GM19438 (cell line): Measurements from ENCODE around the gene FMN2.

ENCODE experiments used
- ATAC-seq: cut with Tn5 transposase; IDR thresholded peaks from one replicate; pipeline ENCODE4 v1.9.1; 2021; ENCODE audit warnings: low read depth; ENCODE audit not compliant: unreplicated experiment

Gene FMN2

GRCh38 chr1:240091614-240092300, at the start of gene FMN2:
Gene FMN2, plus strand, starts transcription at chr1:240091883. Its CDS starts 227 bp downstream, at chr1:240092110.
- ATAC-seq, result no peak

DNA sequence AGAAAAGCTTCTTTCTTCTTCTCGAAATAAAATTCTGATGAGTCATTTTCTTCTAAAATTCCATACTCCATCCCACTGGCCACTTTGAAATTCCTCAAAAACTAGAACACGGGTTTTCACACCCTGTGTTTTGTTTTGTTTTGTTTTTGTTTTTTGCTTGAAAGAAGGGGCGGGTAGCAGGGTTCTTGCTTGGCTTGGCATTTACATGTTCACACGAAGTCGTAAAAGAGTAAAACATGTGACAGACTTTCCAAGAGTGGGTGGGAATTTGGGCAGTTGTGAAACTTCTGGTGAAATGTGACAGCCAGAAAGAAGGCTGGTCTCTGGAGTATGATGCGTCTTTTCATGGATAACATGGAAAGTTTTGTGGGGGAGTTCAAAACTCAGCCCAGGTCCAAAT, 47.1 kb upstream of the FMN2 start:
- ATAC-seq, result no peak

- no peak for ATAC-seq
Measured at GRCh38 chr1:240046000-240046399, 45.7 kb upstream of the FMN2 start.

DNA sequence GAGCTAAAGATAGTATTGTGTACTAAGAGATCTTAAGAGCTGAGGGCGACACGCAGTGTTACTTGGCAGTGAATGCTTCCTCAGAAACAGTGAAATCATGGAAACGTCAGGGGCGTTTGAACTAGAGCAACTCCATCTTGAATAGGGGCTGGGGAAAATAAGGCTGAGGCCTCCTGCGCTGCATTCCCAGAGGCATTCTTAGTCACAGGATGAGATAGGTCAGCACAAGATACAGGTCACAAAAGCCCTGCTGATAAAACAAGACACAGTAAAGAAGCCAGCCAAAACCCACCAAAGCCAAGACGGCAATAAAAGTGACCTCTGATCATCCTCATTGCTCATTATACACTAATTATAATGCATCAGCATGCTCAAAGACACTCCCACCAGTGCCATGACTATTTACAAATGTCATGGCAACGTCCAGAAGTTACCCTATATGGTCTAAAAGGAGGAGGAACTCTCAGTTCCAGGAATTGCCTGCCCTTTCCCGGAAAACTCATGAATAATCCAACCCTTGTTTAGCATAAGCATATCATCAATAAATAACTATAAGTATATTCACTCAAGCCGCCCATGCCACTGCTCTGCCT, 37.5 kb upstream of the FMN2 start:
- ATAC-seq, result no peak

- ATAC-seq, result no peak
Measured at GRCh38 chr1:240055936-240056335, 35.7 kb upstream of the FMN2 start.

- ATAC-seq, result no peak
Measured at GRCh38 chr1:240056350-240056749, 35.3 kb upstream of the FMN2 start.

DNA sequence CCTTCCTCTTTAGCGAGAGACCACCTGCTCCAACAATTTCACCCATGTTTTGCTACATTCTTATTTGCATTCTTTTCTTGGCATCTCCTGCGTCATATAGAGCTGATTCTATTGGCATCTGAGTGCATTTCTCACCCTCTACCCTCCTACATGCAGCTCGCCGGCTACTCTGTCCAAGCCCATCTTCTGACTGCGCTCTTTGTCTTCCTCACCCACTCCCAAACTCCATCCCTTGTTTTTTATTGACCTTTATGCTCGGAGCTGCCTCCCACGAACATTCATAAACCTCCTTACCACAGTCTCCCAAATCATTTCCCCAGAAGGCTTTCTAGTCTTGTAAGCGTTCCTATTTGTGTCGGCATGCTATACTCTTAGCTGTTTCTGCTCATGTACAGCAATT, 33.6 kb upstream of the FMN2 start:
- no peak for ATAC-seq

- no peak for ATAC-seq
Measured at GRCh38 chr1:240068961-240069360, 22.7 kb upstream of the FMN2 start.

DNA sequence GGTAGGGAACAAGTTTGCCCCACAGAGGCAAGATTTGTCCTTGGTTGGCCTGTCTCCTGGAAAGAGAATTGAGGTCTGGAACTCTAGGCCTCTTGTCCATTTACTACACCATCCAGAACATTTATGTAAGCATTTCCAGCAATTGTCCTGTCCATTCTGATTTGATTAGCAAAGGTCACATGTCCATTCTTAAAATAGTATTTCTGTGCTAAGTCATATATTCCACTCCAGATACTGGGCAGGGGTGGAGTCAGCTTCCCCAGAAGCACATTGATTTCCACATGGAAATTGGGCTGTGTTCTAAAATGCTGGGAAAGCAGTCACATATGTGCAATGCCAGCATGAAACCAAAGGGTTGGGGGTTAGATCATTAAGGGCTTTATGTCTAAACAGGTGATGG, 21.5 kb upstream of the FMN2 start:
- ATAC-seq, result no peak

- ATAC-seq, result no peak
Measured at GRCh38 chr1:240073097-240073496, 18.6 kb upstream of the FMN2 start.

- no peak for ATAC-seq
Measured at GRCh38 chr1:240074422-240074821, 17.3 kb upstream of the FMN2 start.

GRCh38 chr1:240074908-240075307, 16.8 kb upstream of the FMN2 start:
- ATAC-seq, result no peak

DNA sequence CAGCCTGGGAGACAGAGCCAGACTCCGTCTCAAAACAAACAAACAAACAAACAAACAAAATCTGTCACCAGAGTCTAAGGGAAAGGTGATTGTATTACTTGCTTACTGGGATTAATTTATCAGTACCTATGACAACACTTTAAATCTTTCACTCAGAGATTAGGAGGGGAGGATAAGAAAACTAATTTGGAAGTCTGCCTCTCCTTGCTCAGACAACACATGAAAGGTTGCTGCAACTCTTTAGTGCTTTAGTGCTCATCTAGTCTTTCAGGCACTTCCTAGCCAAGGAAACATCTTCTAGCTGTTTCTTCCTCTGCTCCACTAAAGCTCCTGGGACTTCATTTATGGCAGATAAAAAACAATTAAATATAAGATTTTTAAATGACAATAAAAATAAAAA, 7.3 kb upstream of the FMN2 start:
- ATAC-seq, result no peak

- no peak for ATAC-seq
Measured at GRCh38 chr1:240084749-240085148, 6.9 kb upstream of the FMN2 start.

GRCh38 chr1:240086726-240087125, 5.0 kb upstream of the FMN2 start:
- ATAC-seq, result no peak

- ATAC-seq, result no peak
Measured at GRCh38 chr1:240090014-240090413, 1.7 kb upstream of the FMN2 start.

GRCh38 chr1:240090957-240091600, 604 bp upstream of the FMN2 start:
- ATAC-seq, result no peak

DNA sequence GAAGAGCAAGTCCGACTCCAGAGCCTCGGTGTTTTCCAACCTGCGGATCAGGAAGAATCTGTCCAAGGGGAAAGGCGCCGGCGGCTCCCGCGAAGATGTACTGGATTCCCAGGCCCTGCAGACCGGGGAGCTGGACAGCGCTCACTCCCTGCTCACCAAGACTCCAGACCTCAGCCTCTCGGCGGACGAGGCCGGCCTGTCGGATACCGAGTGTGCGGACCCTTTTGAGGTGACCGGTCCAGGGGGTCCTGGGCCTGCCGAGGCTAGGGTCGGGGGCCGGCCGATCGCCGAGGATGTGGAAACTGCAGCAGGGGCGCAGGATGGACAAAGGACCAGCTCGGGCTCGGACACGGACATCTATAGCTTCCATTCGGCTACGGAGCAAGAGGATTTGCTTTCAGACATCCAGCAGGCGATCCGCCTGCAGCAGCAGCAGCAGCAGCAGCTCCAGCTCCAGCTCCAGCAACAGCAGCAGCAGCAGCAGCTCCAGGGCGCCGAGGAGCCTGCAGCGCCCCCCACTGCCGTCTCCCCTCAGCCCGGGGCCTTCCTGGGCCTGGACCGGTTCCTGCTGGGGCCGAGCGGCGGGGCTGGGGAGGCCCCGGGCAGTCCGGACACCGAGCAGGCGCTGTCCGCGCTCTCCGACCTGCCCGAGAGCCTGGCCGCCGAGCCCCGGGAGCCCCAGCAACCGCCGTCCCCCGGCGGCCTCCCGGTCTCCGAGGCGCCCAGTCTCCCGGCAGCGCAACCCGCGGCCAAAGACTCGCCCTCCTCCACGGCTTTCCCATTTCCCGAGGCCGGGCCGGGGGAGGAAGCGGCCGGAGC, 827 bp downstream of the FMN2 start:
- ATAC-seq, result no peak

GRCh38 chr1:240093120-240093961, 1.7 kb downstream of the FMN2 start:
- ATAC-seq, result no peak

DNA sequence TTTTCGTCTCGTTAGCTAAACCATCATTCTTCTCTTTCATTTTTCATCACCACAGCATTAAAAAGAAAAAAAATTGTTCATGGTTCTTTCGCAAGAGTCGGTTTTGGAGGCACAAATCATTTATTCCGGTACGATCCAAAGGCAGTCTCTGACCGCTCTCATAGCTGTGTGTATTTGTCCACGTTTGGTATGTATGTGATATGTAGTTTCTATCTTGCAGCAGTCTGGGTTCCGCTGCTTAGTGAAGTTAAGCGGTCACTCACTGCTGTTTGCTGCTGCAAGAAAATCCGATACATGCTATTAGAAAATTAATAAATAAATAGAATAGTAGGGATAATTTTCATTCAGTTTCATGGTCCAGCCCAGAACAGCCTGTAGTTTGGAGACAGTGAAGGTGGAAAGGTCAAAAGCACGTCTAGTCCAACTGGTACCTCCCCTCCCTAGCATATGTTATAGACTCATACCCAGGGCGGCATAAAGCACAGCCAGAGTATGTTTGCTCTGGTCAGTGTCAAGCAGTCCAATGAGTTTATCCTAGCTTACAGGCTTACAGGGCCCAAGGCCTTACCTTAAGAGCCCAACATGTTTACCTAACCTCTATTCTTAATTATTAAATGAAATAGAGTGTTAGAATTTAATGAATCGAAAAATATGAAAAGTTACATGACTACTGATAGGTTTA, 2.5 kb downstream of the FMN2 start:
- ATAC-seq, result no peak
